Naive B cell (primary cell): ENCODE results near the gene TMEM135. TPM values are rescaled to one million over a fixed set of nuclear protein-coding genes. Genes with fewer than 3 reads are reported as not detected.

Experiments used
- ATAC-seq, 2 donors: fragments of 150-1000 bp; cut with Tn5 transposase; 2 replicates each; pipeline ENCODE4 v1.10.0; 2021; ENCODE audit warnings: low read depth in 2 of 2, mild to moderate bottlenecking in 2 of 2, moderate library complexity in 2 of 2
- DNase-seq: peaks from one replicate; pipeline ENCODE4 v3.0.0; 2022
- H3K27ac Mint-ChIP-seq, 6 donors: one replicate each; pipeline ENCODE4 v1.8.0; 2020 to 2022; ENCODE audit warnings: mild to moderate bottlenecking in 6 of 6, mixed read lengths in 6 of 6, moderate library complexity in 5 of 6, inconsistent platforms in 2 of 6
- H3K27me3 Mint-ChIP-seq, 3 donors: one replicate each; pipeline ENCODE4 v1.8.0; 2021 to 2022; ENCODE audit warnings: mixed read lengths in 3 of 3, mild to moderate bottlenecking in 1 of 3
- H3K36me3 Mint-ChIP-seq, 2 donors: one replicate each; pipeline ENCODE4 v1.8.0; 2020 to 2022; ENCODE audit warnings: mixed read lengths in 2 of 2, inconsistent platforms in 1 of 2, mild to moderate bottlenecking in 1 of 2
- H3K4me1 Mint-ChIP-seq, 3 donors: one replicate each; pipeline ENCODE4 v1.8.0; 2020 to 2022; ENCODE audit warnings: mixed read lengths in 3 of 3, inconsistent platforms in 1 of 3, mild to moderate bottlenecking in 1 of 3, moderate library complexity in 1 of 3
- H3K4me3 Mint-ChIP-seq, 8 donors: one replicate each; pipeline ENCODE4 v1.8.0; 2020 to 2022; ENCODE audit warnings: mild to moderate bottlenecking in 8 of 8, mixed read lengths in 8 of 8, moderate library complexity in 8 of 8, inconsistent platforms in 2 of 8
- H3K9me3 Mint-ChIP-seq, 7 donors: one replicate each; pipeline ENCODE4 v1.8.0; 2020 to 2022; ENCODE audit warnings: mixed read lengths in 7 of 7, mild to moderate bottlenecking in 5 of 7, inconsistent platforms in 2 of 7, moderate library complexity in 1 of 7
- polyA plus RNA-seq, 6 donors: library from polyadenylated mRNA; unstranded; fragments of 300-500 nt; fragmentation: Illumina TruSeq; gene quantifications; one replicate each; pipeline ENCODE4 v1.2.3, GENCODE V29; 2021; ENCODE audit warnings: low read depth in 6 of 6

TMEM135 gene
- polyA plus RNA-seq, 6 donors from 2014 or later, result 1.1 to 12.2 (median 4.2) TPM

DNA sequence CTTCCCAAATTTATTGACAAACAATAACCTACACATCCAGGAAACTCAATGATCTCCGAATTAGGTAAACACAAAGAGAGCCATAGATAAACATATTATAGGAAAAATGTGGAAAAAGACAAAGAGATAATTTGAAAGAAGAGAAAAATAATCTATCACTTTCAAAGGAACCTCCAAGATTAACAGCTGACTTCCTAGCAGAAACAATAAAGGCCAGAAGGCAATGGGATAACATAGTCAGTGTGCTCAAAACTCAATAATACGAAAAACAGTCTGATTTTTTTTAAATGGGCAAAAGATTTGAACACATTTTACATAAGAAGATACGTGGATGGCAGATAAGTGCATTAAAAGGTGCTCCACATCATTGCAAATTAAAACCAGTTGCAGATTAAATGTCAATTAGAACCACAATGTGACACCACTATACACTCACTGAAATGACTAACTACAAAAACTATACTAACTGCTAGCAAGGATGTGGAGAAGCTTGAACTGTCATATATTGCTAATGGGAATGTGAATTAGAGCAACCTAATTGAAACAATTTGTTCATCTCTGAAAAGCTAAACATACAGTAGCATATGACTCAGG is 300.4 kb downstream of the TMEM135 start:
- no peak for ATAC-seq
- H3K36me3 Mint-ChIP-seq, result peaks cover 5 to 14% of the 10 kb centered on the region in 2 donors
- peaks cover 9 to 44% (median 25%) of the 10 kb centered on the region in 7 donors for H3K9me3 Mint-ChIP-seq
- no peak for DNase-seq
- no peak overlapping the region for H3K27ac Mint-ChIP-seq
- H3K4me3 Mint-ChIP-seq, result no peak overlapping the region
- no peaks in the 10 kb centered on the region for H3K27me3 Mint-ChIP-seq
- no peaks in the 10 kb centered on the region for H3K4me1 Mint-ChIP-seq

GRCh38 chr11:87339416-87339815 is 301.7 kb downstream of the TMEM135 start:
- DNase-seq (no peak), ATAC-seq (no peak)
- Mint-ChIP-seq H3K4me1 (no peaks in the 10 kb centered on the region), H3K4me3 (no peak overlapping the region), H3K27me3 (no peaks in the 10 kb centered on the region), H3K36me3 (peaks cover 5 to 14% of the 10 kb centered on the region in 2 donors), H3K27ac (no peak overlapping the region), H3K9me3 (peaks cover 9 to 44% (median 25%) of the 10 kb centered on the region in 7 donors)

DNA sequence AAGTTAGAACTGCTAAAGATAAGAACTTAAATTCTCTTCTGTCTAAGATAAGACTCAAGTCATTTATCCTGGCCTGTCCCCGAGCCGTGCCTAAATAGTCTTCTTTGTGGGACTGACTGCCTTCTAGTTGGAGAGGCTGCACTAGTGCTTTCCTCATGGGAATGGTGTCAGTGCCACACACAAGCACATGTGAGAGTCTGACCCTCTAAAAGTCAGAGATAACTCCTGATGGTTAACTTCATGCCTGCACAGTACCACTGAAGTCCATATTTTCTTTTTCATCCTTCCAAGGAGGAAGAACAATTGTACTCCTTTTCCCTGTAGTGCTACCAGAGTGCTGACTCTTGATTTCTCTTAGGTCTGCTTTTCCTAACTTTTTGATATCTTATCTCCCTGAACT is 309.7 kb downstream of the TMEM135 start:
- H3K4me3 Mint-ChIP-seq, result no peak overlapping the region
- H3K4me1 Mint-ChIP-seq, result peaks cover 3% of the 10 kb centered on the region in 3 donors
- H3K36me3 Mint-ChIP-seq, result no peaks in the 10 kb centered on the region
- peaks cover 0 to 2% (median 0%) of the 10 kb centered on the region in 7 donors for H3K9me3 Mint-ChIP-seq
- no peak for ATAC-seq
- H3K27me3 Mint-ChIP-seq, result peaks cover 0 to 6% (median 2%) of the 10 kb centered on the region in 3 donors
- DNase-seq, result no peak
- H3K27ac Mint-ChIP-seq, result no peak overlapping the region

DNA sequence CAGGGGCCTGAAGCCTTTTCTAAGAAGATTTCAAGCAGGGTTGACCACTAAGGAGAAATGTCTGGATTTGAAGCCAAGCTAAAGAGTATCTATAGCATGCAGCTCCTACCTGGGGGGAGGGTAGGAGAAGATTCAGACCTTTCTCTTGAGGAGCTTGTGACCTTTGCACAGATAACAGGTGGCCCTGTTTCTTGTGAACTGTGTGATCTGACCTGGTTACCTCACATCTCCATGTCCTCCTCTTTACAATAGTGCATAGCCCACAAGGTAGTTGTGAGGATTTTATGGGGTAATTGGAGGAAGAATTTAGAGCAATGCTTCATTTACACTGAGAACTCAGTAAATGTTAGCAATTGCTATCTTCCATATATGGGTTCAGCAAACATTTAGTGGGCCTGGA is 310.1 kb downstream of the TMEM135 start:
- peaks cover 0 to 9% (median 7%) of the 10 kb centered on the region in 3 donors for H3K27me3 Mint-ChIP-seq

DNA sequence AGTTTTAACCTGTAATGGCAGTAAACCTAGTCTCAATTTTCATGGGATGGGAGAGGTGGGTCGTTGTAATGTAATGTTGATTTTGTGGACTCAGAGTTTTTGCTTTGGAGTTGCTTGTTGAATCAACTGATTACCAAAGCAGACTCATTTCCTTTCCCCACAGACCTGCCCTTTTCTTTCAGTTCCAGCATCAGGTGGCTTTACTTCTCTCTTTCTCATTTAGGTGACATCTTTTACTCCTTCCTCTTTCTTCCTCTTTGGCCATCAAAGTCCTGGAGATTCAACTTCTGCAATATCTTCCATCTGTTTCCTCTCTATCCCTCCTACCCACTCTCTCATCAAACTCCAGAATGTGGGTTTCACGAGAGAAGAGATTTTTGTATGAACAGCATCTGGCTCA is 313.9 kb downstream of the TMEM135 start:
- ATAC-seq, result peak; percentile 38 to 41
- DNase-seq, result no peak
- H3K36me3 Mint-ChIP-seq, result no peaks in the 10 kb centered on the region
- no peak overlapping the region for H3K27ac Mint-ChIP-seq
- peaks cover 0 to 16% (median 13%) of the 10 kb centered on the region in 3 donors for H3K27me3 Mint-ChIP-seq
- H3K4me1 Mint-ChIP-seq, result peaks cover 3 to 10% (median 7%) of the 10 kb centered on the region in 3 donors
- no peaks in the 10 kb centered on the region for H3K9me3 Mint-ChIP-seq
- no peak overlapping the region for H3K4me3 Mint-ChIP-seq

More for the DNA sequence above, 310.1 kb downstream of the TMEM135 start:
- no peak overlapping the region for H3K27ac Mint-ChIP-seq
- peaks cover 3 to 7% (median 7%) of the 10 kb centered on the region in 3 donors for H3K4me1 Mint-ChIP-seq
- no peak overlapping the region for H3K4me3 Mint-ChIP-seq
- DNase-seq (no peak), ATAC-seq (no peak)
- no peaks in the 10 kb centered on the region for H3K36me3 Mint-ChIP-seq
- H3K9me3 Mint-ChIP-seq, result peaks cover 0 to 2% (median 0%) of the 10 kb centered on the region in 7 donors

DNA sequence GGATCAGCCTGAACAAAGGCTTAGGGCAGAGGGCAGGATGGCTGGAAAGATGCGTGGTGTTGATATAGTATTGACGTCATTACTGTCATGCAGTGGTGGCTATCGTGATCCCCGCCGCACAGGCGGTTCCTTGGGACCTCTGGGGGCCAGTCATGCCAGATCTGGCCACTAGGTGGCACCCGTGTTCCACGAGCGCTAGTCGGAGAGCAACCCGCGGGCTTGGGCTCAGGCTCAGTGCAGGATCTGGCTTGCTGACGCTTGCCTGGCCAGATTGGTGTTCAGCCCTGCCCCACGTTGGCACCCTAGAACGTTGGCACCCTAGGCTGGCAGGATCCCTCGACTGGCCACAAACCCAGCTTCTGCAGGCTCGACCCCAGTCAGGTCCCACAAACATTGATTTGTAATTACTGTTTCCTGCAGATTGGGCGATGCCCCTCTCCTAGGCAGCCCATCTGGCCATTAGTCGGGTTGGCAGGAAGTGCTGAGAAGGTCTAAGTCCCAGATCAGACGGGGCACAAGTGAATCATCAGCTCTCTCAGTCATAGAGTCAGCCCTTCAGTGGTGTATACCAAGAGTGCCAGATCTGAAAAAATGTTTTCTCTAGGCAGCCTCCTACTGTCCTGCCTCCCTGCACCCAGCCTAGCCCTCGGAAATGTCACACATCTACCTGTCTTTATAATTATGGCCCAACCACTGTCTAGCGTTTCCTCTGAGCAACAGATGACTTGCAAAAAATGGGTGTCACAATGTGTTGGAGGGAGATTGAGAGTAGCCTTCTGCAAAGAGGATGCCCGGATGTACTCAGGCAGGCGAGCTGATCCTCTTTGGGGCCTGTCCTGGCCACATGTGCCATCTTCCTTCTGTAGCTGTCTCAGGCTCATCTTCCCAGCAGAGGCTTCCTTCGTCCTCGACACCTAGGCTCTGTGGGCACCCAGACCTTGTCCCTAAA is 315.3 kb downstream of the TMEM135 start:
- DNase-seq, result peak; percentile 55

DNA sequence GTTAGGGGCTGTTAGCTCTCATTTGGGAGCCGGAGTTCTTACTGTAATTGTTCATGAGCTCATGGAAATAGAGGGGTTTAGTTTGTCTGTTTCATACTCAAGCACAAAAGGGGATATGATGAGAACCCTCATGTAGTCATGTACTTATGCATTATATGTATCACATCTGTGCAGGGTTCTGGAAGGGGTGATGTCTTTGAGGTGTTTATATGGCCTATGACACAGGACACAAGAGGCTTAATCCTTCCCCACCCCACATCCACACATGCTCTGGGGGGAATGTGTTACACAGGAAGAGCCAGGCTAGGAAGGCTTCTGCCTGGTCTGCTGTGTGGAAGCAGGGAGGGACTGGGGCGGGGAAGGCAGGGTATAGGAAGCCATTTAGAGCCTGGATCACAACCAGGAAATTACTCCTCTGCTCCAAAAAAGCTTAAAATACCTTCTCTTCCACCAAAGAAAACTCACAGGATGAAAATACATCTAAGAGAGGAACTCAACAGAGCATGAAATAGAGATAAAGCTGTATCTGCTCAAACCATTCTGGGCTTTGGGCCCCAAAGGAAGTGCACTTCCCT is 316.1 kb downstream of the TMEM135 start:
- peaks cover 3 to 10% (median 7%) of the 10 kb centered on the region in 3 donors for H3K4me1 Mint-ChIP-seq
- ATAC-seq, result no peak

More for the DNA sequence above, 315.3 kb downstream of the TMEM135 start:
- H3K36me3 Mint-ChIP-seq, result no peaks in the 10 kb centered on the region
- no peaks in the 10 kb centered on the region for H3K9me3 Mint-ChIP-seq
- peaks cover 3 to 10% (median 7%) of the 10 kb centered on the region in 3 donors for H3K4me1 Mint-ChIP-seq
- peak overlapping the region in 1 of 6 donors; percentile 49 for H3K27ac Mint-ChIP-seq
- peaks cover 0 to 16% (median 13%) of the 10 kb centered on the region in 3 donors for H3K27me3 Mint-ChIP-seq
- ATAC-seq, result peak; percentile 80 to 86
- peak overlapping the region in 1 of 8 donors; percentile 29 for H3K4me3 Mint-ChIP-seq

GRCh38 chr11:87355596-87355995 is 317.9 kb downstream of the TMEM135 start:
- H3K9me3 Mint-ChIP-seq, result no peaks in the 10 kb centered on the region
- no peaks in the 10 kb centered on the region for H3K36me3 Mint-ChIP-seq
- peaks cover 0 to 16% (median 13%) of the 10 kb centered on the region in 3 donors for H3K27me3 Mint-ChIP-seq
- no peak overlapping the region for H3K27ac Mint-ChIP-seq
- H3K4me3 Mint-ChIP-seq, result no peak overlapping the region
- DNase-seq, result no peak
- no peak for ATAC-seq
- peaks cover 3 to 10% (median 7%) of the 10 kb centered on the region in 3 donors for H3K4me1 Mint-ChIP-seq

More for the DNA sequence above, 316.1 kb downstream of the TMEM135 start:
- Mint-ChIP-seq H3K36me3 (no peaks in the 10 kb centered on the region), H3K27ac (peak overlapping the region in 1 of 6 donors; percentile 48), H3K4me3 (no peak overlapping the region), H3K9me3 (no peaks in the 10 kb centered on the region), H3K27me3 (peaks cover 0 to 16% (median 13%) of the 10 kb centered on the region in 3 donors)
- DNase-seq, result no peak

DNA sequence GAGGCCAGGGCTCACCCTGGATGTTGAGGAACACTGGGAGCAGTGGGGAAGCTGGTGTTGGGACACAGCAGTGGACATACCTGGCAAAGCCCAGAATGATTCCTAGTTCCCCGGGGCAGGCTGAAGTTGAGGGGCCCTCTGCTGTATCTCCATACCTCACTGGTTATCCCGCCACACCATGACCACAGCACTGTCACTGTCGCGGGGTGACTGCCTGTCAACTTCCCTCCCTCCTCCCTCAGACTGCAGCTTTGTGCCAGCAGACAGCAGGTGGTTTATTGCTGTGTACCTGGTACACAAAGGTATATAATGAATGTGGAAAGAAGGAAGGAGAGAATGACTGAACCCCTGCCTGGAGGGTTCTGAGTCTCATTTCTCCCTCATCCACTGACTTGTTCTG is 318.7 kb downstream of the TMEM135 start:
- ATAC-seq (no peak), DNase-seq (no peak)
- Mint-ChIP-seq H3K4me3 (no peak overlapping the region), H3K4me1 (peaks cover 3 to 10% (median 7%) of the 10 kb centered on the region in 3 donors), H3K36me3 (no peaks in the 10 kb centered on the region), H3K27me3 (peaks cover 0 to 16% (median 13%) of the 10 kb centered on the region in 3 donors), H3K9me3 (no peaks in the 10 kb centered on the region), H3K27ac (peak overlapping the region in 1 of 6 donors; percentile 6)

DNA sequence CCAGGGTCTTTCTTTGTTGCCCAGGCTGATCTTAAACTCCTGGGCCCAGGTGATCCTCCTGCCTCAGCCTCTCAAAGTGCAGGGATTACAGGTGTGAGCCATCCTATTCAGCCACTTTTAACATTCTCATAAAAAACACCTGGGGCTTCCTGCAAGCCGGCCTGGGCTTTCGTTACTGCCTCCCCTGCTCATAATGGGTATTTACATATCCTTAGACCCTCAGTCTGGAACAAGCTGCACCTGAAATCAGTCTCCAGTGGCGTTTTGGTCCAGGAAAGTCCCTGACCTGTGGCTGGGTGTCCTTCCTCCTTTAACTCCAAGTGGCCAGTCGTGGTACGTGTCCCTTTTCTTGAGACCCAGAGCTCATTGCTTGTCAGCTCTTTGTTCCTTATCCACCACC is 320.7 kb downstream of the TMEM135 start:
- no peak for ATAC-seq
- Mint-ChIP-seq H3K4me1 (no peaks in the 10 kb centered on the region), H3K36me3 (no peaks in the 10 kb centered on the region), H3K4me3 (no peak overlapping the region), H3K9me3 (no peaks in the 10 kb centered on the region), H3K27me3 (peaks cover 0 to 6% (median 3%) of the 10 kb centered on the region in 3 donors), H3K27ac (peak overlapping the region in 1 of 6 donors; percentile 48)
- no peak for DNase-seq

GRCh38 chr11:87359401-87359800 is 321.7 kb downstream of the TMEM135 start:
- no peaks in the 10 kb centered on the region for H3K4me1 Mint-ChIP-seq
- ATAC-seq, result no peak
- H3K36me3 Mint-ChIP-seq, result no peaks in the 10 kb centered on the region
- no peaks in the 10 kb centered on the region for H3K27me3 Mint-ChIP-seq
- DNase-seq, result no peak
- no peak overlapping the region for H3K4me3 Mint-ChIP-seq
- no peak overlapping the region for H3K27ac Mint-ChIP-seq
- H3K9me3 Mint-ChIP-seq, result no peaks in the 10 kb centered on the region

DNA sequence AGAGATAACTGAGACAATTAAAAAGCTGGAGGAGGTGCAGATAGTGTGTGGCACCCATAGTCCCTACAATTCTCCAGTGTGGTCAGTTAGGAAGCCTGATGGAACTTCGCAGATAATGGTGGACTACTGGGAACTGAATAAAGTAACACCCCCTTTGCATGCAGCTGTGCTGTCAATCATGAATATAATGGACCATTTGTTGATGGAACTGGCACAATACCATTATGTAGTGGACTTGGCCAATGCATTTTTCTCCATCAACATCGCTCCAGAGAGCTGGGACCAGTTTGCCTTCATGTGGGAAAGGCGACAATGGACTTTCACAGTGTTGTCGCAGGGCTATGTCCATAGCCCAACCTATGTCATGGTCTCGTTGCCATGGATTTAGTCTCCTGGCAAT is 324.2 kb downstream of the TMEM135 start:
- Mint-ChIP-seq H3K36me3 (no peaks in the 10 kb centered on the region), H3K4me1 (no peaks in the 10 kb centered on the region), H3K4me3 (no peak overlapping the region), H3K9me3 (no peaks in the 10 kb centered on the region), H3K27ac (no peak overlapping the region), H3K27me3 (no peaks in the 10 kb centered on the region)
- ATAC-seq (no peak), DNase-seq (no peak)

DNA sequence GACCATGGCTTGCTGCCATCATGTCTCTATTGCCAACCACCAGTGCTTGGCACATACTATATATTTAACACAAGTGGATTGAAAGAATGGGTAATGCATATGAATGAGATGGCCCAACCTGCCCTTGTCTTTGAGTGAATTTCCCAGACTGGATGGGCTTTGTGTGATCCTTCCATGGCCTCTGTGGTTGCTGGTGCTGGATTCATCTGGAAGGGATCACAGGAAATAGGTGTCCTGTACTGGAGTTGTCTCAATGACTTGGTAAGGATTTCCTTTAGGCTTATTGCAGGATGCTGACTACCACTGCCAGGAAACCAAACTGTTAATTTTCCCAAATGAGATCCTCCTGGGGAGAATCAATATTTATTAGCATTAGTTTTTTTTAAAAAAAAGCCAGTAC is 328.6 kb downstream of the TMEM135 start:
- DNase-seq (no peak), ATAC-seq (no peak)
- Mint-ChIP-seq H3K4me1 (no peaks in the 10 kb centered on the region), H3K27ac (no peak overlapping the region), H3K36me3 (no peaks in the 10 kb centered on the region), H3K9me3 (no peaks in the 10 kb centered on the region), H3K27me3 (peaks cover 0 to 16% (median 0%) of the 10 kb centered on the region in 3 donors), H3K4me3 (no peak overlapping the region)
